Effector memory CD8-positive, alpha-beta T cell (primary cell): ENCODE measurements around the gene NIM1K.
"Not testable (repeated sequence)": the region's sequence is repeated elsewhere in the genome, so short reads cannot be mapped to it uniquely, and the experiment has no call there.

Experiments
- ATAC-seq: fragments of 150-1000 bp; cut with Tn5 transposase; replicated peaks from 2 replicates; pipeline ENCODE4 v1.10.0; 2021; ENCODE audit warnings: mild to moderate bottlenecking, moderate library complexity
- DNase-seq, 3 experiments: peaks; one replicate each; pipeline ENCODE4 v3.0.0; 2021
- H3K27ac Mint-ChIP-seq, 2 donors: one replicate each; pipeline ENCODE4 v1.8.0; 2022; ENCODE audit warnings: mild to moderate bottlenecking in 2 of 2, mixed read lengths in 2 of 2, moderate library complexity in 2 of 2
- H3K27me3 Mint-ChIP-seq, 2 donors: one replicate each; pipeline ENCODE4 v1.8.0; 2022; ENCODE audit warnings: mixed read lengths in 2 of 2
- H3K36me3 Mint-ChIP-seq: one replicate; pipeline ENCODE4 v1.8.0; 2022; ENCODE audit warnings: mild to moderate bottlenecking, moderate library complexity, mixed read lengths; ENCODE audit not compliant: insufficient read depth
- H3K4me1 Mint-ChIP-seq, 2 donors: one replicate each; pipeline ENCODE4 v1.8.0; 2022; ENCODE audit warnings: low read depth in 2 of 2, mixed read lengths in 2 of 2
- H3K4me3 Mint-ChIP-seq, 2 donors: one replicate each; pipeline ENCODE4 v1.8.0; 2022; ENCODE audit warnings: mild to moderate bottlenecking in 2 of 2, mixed read lengths in 2 of 2, moderate library complexity in 2 of 2
- H3K9me3 Mint-ChIP-seq, 2 donors: one replicate each; pipeline ENCODE4 v1.8.0; 2022; ENCODE audit warnings: mixed read lengths in 2 of 2

Gene NIM1K

GRCh38 chr5:43245724-43246385 is 53.8 kb downstream of the NIM1K start:
- Mint-ChIP-seq H3K9me3 (no peaks in the 10 kb centered on the region), H3K36me3 (no peaks in the 10 kb centered on the region), H3K4me1 (peaks cover 3 to 8% of the 10 kb centered on the region in 2 donors), H3K4me3 (peak overlapping the region in 1 of 2 donors; percentile 12), H3K27me3 (peaks cover 33 to 58% of the 10 kb centered on the region in 2 donors), H3K27ac (no peak overlapping the region)
- no peak for ATAC-seq
- no peak for DNase-seq

- Mint-ChIP-seq H3K4me3 (no peak overlapping the region), H3K9me3 (no peaks in the 10 kb centered on the region), H3K4me1 (no peaks in the 10 kb centered on the region), H3K27me3 (peaks cover 35 to 38% of the 10 kb centered on the region in 2 donors), H3K27ac (no peak overlapping the region), H3K36me3 (no peaks in the 10 kb centered on the region)
- no peak for DNase-seq
- no peak for ATAC-seq
Measured at GRCh38 chr5:43251754-43252153, 59.7 kb downstream of the NIM1K start.

GRCh38 chr5:43255704-43256103 is 63.7 kb downstream of the NIM1K start:
- no peak for DNase-seq
- H3K4me1 Mint-ChIP-seq, result no peaks in the 10 kb centered on the region
- H3K27me3 Mint-ChIP-seq, result peaks cover 31 to 32% of the 10 kb centered on the region in 2 donors
- no peaks in the 10 kb centered on the region for H3K36me3 Mint-ChIP-seq
- no peak for ATAC-seq
- no peak overlapping the region for H3K4me3 Mint-ChIP-seq
- peak overlapping the region in 1 of 2 donors; percentile 21 for H3K27ac Mint-ChIP-seq
- no peaks in the 10 kb centered on the region for H3K9me3 Mint-ChIP-seq

- H3K36me3 Mint-ChIP-seq, result no peaks in the 10 kb centered on the region
- no peak overlapping the region for H3K27ac Mint-ChIP-seq
- H3K9me3 Mint-ChIP-seq, result no peaks in the 10 kb centered on the region
- H3K27me3 Mint-ChIP-seq, result peaks cover 31 to 32% of the 10 kb centered on the region in 2 donors
- no peaks in the 10 kb centered on the region for H3K4me1 Mint-ChIP-seq
- DNase-seq (no peak), ATAC-seq (no peak)
- H3K4me3 Mint-ChIP-seq, result no peak overlapping the region
Measured at GRCh38 chr5:43256261-43256966, 64.4 kb downstream of the NIM1K start.

GRCh38 chr5:43258116-43258515 is 66.1 kb downstream of the NIM1K start:
- Mint-ChIP-seq H3K36me3 (no peaks in the 10 kb centered on the region), H3K27ac (no peak overlapping the region), H3K27me3 (peaks cover 41 to 44% of the 10 kb centered on the region in 2 donors), H3K4me1 (no peaks in the 10 kb centered on the region), H3K4me3 (no peak overlapping the region), H3K9me3 (no peaks in the 10 kb centered on the region)
- no peak for DNase-seq
- ATAC-seq, result no peak

GRCh38 chr5:43262269-43262668 is 70.2 kb downstream of the NIM1K start:
- H3K36me3 Mint-ChIP-seq, H3K27ac Mint-ChIP-seq, H3K9me3 Mint-ChIP-seq, H3K4me3 Mint-ChIP-seq, ATAC-seq, H3K4me1 Mint-ChIP-seq, DNase-seq: not testable (repeated sequence)
- peaks cover 47 to 55% of the 10 kb centered on the region in 2 donors for H3K27me3 Mint-ChIP-seq

GRCh38 chr5:43268188-43268820 is 76.3 kb downstream of the NIM1K start:
- H3K4me1 Mint-ChIP-seq, result peaks cover 0 to 3% of the 10 kb centered on the region in 2 donors
- no peak overlapping the region for H3K27ac Mint-ChIP-seq
- no peaks in the 10 kb centered on the region for H3K36me3 Mint-ChIP-seq
- H3K4me3 Mint-ChIP-seq, result no peak overlapping the region
- no peak for DNase-seq
- H3K27me3 Mint-ChIP-seq, result peaks cover 72 to 75% of the 10 kb centered on the region in 2 donors
- no peak for ATAC-seq
- peaks cover 2 to 8% of the 10 kb centered on the region in 2 donors for H3K9me3 Mint-ChIP-seq

GRCh38 chr5:43270645-43271044 is 78.6 kb downstream of the NIM1K start:
- no peak for ATAC-seq
- Mint-ChIP-seq H3K4me3 (no peak overlapping the region), H3K9me3 (peaks cover 2 to 8% of the 10 kb centered on the region in 2 donors)

GRCh38 chr5:43273552-43273951 is 81.5 kb downstream of the NIM1K start:
- ATAC-seq (no peak), DNase-seq (no peak)
- Mint-ChIP-seq H3K27ac (peak overlapping the region in 1 of 2 donors; percentile 4), H3K4me1 (no peaks in the 10 kb centered on the region), H3K36me3 (no peaks in the 10 kb centered on the region), H3K9me3 (no peaks in the 10 kb centered on the region), H3K4me3 (no peak overlapping the region), H3K27me3 (peaks cover 36 to 38% of the 10 kb centered on the region in 2 donors)

More at GRCh38 chr5:43270645-43271044, 78.6 kb downstream of the NIM1K start:
- no peak for DNase-seq
- H3K27ac Mint-ChIP-seq, result no peak overlapping the region
- H3K27me3 Mint-ChIP-seq, result peaks cover 57 to 61% of the 10 kb centered on the region in 2 donors
- peaks cover 0 to 3% of the 10 kb centered on the region in 2 donors for H3K4me1 Mint-ChIP-seq
- no peaks in the 10 kb centered on the region for H3K36me3 Mint-ChIP-seq

GRCh38 chr5:43274435-43275114 is 82.5 kb downstream of the NIM1K start:
- Mint-ChIP-seq H3K4me3 (no peak overlapping the region), H3K4me1 (no peaks in the 10 kb centered on the region), H3K9me3 (no peaks in the 10 kb centered on the region), H3K27me3 (peaks cover 36 to 38% of the 10 kb centered on the region in 2 donors), H3K36me3 (no peaks in the 10 kb centered on the region), H3K27ac (no peak overlapping the region)
- ATAC-seq (no peak), DNase-seq (no peak)

- Mint-ChIP-seq H3K4me1 (no peaks in the 10 kb centered on the region), H3K27ac (no peak overlapping the region), H3K4me3 (no peak overlapping the region), H3K36me3 (no peaks in the 10 kb centered on the region), H3K9me3 (no peaks in the 10 kb centered on the region), H3K27me3 (peaks cover 27 to 32% of the 10 kb centered on the region in 2 donors)
- DNase-seq, result no peak
- no peak for ATAC-seq
Measured at GRCh38 chr5:43275391-43275790, 83.4 kb downstream of the NIM1K start.

GRCh38 chr5:43279548-43280274 is 87.7 kb downstream of the NIM1K start:
- DNase-seq (no peak), ATAC-seq (no peak)
- Mint-ChIP-seq H3K36me3 (no peaks in the 10 kb centered on the region), H3K4me3 (no peak overlapping the region), H3K27me3 (no peaks in the 10 kb centered on the region), H3K9me3 (no peaks in the 10 kb centered on the region), H3K27ac (no peak overlapping the region), H3K4me1 (no peaks in the 10 kb centered on the region)
